Kidney (tissue), 14 donors: ENCODE data around the gene DIAPH3. TPM values are rescaled to one million over a fixed set of nuclear protein-coding genes. Genes with fewer than 3 reads are reported as not detected.

Experiments used
- DNase-seq, 5 donors: peaks; one replicate each; pipeline ENCODE4 v3.0.0-alpha.2; 2013 to 2020
- FAIRE-seq: peaks from 2 replicates; lab custom pipeline; 2012; peaks lifted over from hg19 to GRCh38; lab: Jason Lieb, UNC
- H3K27ac ChIP-seq, 2 donors: one replicate each; pipeline ENCODE4 v1.7.0; 2013; ENCODE audit warnings: low read depth in 2 of 2, low read length in 2 of 2, inconsistent platforms in 1 of 2
- H3K27me3 ChIP-seq: one replicate; pipeline ENCODE4 v1.7.1; 2013; ENCODE audit warnings: low read length, inconsistent platforms; ENCODE audit not compliant: control insufficient read depth, insufficient read depth
- H3K36me3 ChIP-seq, 3 donors: one replicate each; pipeline versions ENCODE4 v1.7.0 to v1.7.1; 2013; ENCODE audit warnings: low read length in 3 of 3, control low read depth in 1 of 3, inconsistent platforms in 1 of 3; ENCODE audit not compliant: insufficient read depth in 3 of 3, control insufficient read depth in 2 of 3
- H3K4me1 ChIP-seq, 3 donors: one replicate each; pipeline versions ENCODE4 v1.7.0 to v1.7.1; 2013; ENCODE audit warnings: low read length in 3 of 3, inconsistent platforms in 1 of 3, low read depth in 1 of 3; ENCODE audit not compliant: control insufficient read depth in 2 of 3, insufficient read depth in 2 of 3
- H3K4me3 ChIP-seq, 3 donors: one replicate each; pipeline versions ENCODE4 v1.7.0 to v1.8.1; 2013; ENCODE audit warnings: low read length in 3 of 3, control low read depth in 1 of 3, inconsistent platforms in 1 of 3
- H3K9ac ChIP-seq, 3 donors: one replicate each; pipeline versions ENCODE4 v1.7.0 to v1.7.1; 2013; ENCODE audit warnings: low read length in 3 of 3, control low read depth in 1 of 3, inconsistent platforms in 1 of 3
- H3K9me3 ChIP-seq, 3 donors: one replicate each; pipeline versions ENCODE4 v1.7.0 to v1.7.1; 2013; ENCODE audit warnings: low read length in 3 of 3, control low read depth in 1 of 3, inconsistent platforms in 1 of 3; ENCODE audit not compliant: control insufficient read depth in 2 of 3, insufficient read depth in 1 of 3
- intact Hi-C: fragments of 100-400 bp; cut with DNase I; formaldehyde crosslinking; loops from one replicate; pipeline ENCODE4 v1.11.1; 2022
- polyA plus RNA-seq: library from polyadenylated mRNA; stranded (reverse); fragments of 350-450 nt; fragmentation: Illumina TruSeq; extraction: RNeasy Lipid Tissue Mini Kit (QIAGEN cat#74804); gene quantifications from one replicate; pipeline ENCODE4 v1.2.3, GENCODE V29; 2014; ENCODE audit warnings: low read depth, low replicate concordance; ENCODE audit not compliant: insufficient read depth
- total RNA-seq: library from RNA; stranded (reverse); fragmentation: NEBNext Ultra II Directional; extraction: Animal tissue kit (Norgen Biotek cat#: 25700); gene quantifications from one replicate; pipeline ENCODE4 v1.2.1, GENCODE V29; 2021
- TF ChIP-seq, protein P1 (sequence below): IDR thresholded peaks from 3 replicates; pipeline ENCODE4 v1.5.1; 2012; ENCODE audit warnings: mild to moderate bottlenecking, moderate library complexity, borderline replicate concordance; ENCODE audit not compliant: insufficient read depth; ENCODE audit errors: extremely low read depth
- donor health status: control.
- donor health status: control.
- donor health status: control.
- donor health status: control.
- donor health status: control.
- donor health status: DM: yes; HTN: yes; CAD: no.
- donor health status: Normal renal cell carcinoma (clear cell type).

The DIAPH3 gene
- total and polyA plus RNA-seq, 2 donors from 2014 or later, result 2.0 to 2.7 TPM

- Histone ChIP-seq H3K4me1 (peaks cover 0 to 4% (median 0%) of the 10 kb centered on the region in 3 donors), H3K4me3 (no peak overlapping the region), H3K9ac (no peak overlapping the region), H3K27me3 (no peaks in the 10 kb centered on the region), H3K27ac (no peak overlapping the region), H3K36me3 (no peaks in the 10 kb centered on the region), H3K9me3 (no peaks in the 10 kb centered on the region)
- TF ChIP-seq, protein P1, sequence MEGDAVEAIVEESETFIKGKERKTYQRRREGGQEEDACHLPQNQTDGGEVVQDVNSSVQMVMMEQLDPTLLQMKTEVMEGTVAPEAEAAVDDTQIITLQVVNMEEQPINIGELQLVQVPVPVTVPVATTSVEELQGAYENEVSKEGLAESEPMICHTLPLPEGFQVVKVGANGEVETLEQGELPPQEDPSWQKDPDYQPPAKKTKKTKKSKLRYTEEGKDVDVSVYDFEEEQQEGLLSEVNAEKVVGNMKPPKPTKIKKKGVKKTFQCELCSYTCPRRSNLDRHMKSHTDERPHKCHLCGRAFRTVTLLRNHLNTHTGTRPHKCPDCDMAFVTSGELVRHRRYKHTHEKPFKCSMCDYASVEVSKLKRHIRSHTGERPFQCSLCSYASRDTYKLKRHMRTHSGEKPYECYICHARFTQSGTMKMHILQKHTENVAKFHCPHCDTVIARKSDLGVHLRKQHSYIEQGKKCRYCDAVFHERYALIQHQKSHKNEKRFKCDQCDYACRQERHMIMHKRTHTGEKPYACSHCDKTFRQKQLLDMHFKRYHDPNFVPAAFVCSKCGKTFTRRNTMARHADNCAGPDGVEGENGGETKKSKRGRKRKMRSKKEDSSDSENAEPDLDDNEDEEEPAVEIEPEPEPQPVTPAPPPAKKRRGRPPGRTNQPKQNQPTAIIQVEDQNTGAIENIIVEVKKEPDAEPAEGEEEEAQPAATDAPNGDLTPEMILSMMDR, result no peak
- intact Hi-C loops, result no loop called here
- DNase-seq, result no peak
- FAIRE-seq, result no peak
Observed at GRCh38 chr13:60016229-60016628, 147.5 kb downstream of the DIAPH3 start.

DNA sequence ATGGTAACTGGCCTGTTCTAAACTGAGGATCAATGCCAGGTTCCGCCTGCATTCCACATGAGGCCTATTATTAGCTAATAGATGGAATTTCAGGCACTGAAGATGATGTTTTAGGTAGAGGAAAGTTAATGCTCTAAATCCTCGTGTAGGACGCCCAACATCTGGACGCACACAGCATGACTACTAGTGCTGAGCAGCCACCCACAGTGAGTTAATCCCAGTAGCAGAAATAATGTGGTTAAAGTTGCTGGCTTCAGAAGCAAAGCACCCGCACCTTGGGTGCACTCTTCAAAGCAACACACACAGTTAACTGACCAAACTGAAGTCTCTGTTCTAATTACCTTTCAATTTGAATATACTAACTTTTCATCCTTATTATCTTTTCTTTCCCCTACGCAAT lies 150.6 kb downstream of the DIAPH3 start:
- TF ChIP-seq, protein P1, result no peak
- Histone ChIP-seq H3K4me1 (peaks cover 0 to 4% (median 0%) of the 10 kb centered on the region in 3 donors), H3K27me3 (no peaks in the 10 kb centered on the region), H3K9me3 (no peaks in the 10 kb centered on the region), H3K36me3 (no peaks in the 10 kb centered on the region), H3K4me3 (no peak overlapping the region), H3K9ac (no peak overlapping the region), H3K27ac (no peak overlapping the region)
- FAIRE-seq (no peak), DNase-seq (no peak)
- intact Hi-C loops, result no loop called here

- H3K9ac ChIP-seq, result no peak overlapping the region
- intact Hi-C loops, result no loop called here
- no peaks in the 10 kb centered on the region for H3K27me3 ChIP-seq
- no peaks in the 10 kb centered on the region for H3K36me3 ChIP-seq
- H3K4me1 ChIP-seq, result peaks cover 0 to 4% (median 0%) of the 10 kb centered on the region in 3 donors
- DNase-seq, result peak in 3 of 5 donors; percentile 5 to 43 (median 15)
- FAIRE-seq, result no peak
- no peak overlapping the region for H3K27ac ChIP-seq
- H3K9me3 ChIP-seq, result no peaks in the 10 kb centered on the region
- TF ChIP-seq, protein P1, result no peak
- no peak overlapping the region for H3K4me3 ChIP-seq
Observed at GRCh38 chr13:60012488-60012887, 151.2 kb downstream of the DIAPH3 start.
